HG02938 (cell line): ENCODE measurements around the gene URGCP.

Experiments
- ATAC-seq: cut with Tn5 transposase; IDR thresholded peaks from one replicate; pipeline ENCODE4 v1.9.1; 2021; ENCODE audit warnings: mild to moderate bottlenecking, moderate library complexity; ENCODE audit not compliant: unreplicated experiment

The URGCP gene

GRCh38 chr7:43906331-43907010 is at the start of gene URGCP:
TSS of gene URGCP (minus strand) at chr7:43906596. CDS start at chr7:43906575, 21 bp downstream.
- ATAC-seq: no peak

GRCh38 chr7:43956027-43956426 is 49.6 kb upstream of the URGCP start:
- no peak for ATAC-seq

DNA sequence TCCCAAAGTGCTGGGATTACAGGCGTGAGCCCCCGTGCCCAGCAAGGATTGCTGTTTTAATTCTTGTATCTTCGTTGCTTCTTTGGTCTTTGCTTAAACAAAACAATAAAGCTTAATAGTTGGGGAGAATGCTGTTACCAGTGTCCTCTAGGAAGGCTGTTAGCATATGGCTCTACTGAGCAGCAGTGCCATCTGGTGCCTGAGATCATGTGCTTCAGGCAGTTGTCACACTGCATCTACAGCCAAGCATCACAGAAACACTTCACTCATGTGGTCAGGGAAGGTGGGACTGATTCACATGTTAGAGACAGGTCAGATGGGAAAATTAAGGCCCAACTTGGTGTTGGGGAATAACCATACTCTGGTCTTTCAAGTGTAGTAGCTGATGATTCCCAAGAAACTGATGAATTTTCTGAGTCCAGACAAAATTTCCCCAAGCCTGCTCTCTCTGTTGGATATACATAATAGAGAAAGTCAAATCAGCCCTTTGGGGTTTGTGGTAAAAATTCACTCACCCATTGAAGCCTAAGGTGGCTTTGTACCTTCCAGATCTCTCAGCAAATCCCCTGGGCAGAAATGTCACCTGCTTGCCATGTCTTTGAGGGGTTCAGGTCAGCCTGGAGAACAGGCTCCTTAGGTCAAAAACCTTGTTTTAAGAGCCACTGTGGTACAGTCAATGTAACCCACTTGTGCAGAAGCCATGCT is 48.3 kb upstream of the URGCP start:
- ATAC-seq: no peak

DNA sequence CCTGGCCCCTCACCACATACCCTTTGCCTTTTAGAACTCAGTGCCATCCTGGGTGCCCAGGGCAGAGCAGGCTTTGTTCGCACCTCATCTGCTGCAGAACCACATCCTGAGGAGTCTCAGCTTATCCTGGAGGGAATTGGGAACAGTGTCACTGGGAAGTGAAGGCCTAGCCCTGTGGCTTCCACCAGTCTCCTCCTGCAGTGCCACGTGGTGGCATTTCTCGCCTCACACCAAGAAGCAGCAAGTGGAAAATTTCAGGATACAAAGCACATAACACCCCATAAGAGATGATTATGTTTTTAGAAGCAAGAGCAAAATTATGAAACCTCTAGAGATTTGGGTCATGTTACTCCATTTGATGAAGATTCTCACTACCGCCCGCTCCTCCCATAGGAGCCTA is 46.7 kb upstream of the URGCP start:
- ATAC-seq: no peak

DNA sequence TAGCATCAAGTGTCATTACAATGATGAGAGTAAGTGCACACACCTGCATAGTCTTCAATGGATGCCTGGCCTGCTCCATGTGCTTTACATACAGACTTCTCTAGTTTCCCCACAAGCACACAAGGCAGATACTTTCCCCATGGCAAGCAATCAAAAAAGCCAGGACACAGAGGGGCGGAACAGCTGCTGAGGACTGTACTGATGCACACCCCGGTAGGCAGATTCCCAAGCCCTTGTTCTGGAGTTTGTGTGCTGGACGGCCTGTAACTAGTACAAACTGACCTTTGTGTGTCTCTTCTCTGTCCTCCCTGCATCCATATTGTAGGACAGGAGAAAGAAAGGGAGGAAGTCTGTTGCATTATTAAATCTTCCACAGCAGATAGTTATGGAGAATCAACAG is 45.6 kb upstream of the URGCP start:
- ATAC-seq: no peak

DNA sequence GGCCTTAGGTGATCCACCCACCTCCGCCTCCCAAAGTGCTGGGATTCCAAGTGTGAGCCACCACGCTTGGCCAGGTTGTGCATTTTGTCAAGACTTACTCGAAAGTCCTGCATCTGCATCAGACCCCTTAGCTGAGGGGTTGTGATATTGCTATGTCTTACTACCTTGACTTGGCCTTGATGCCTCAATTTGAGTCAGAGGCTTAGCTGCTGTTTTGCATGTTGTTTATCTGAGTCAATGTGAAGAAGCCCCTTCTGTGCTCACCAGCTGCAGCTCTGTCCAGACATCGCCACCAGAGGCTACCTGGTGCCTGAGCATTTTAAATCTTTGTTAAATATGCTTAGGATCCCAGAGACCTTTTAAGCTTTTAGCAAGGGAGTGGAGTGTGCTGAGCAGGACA is 37.9 kb upstream of the URGCP start:
- ATAC-seq: no peak

DNA sequence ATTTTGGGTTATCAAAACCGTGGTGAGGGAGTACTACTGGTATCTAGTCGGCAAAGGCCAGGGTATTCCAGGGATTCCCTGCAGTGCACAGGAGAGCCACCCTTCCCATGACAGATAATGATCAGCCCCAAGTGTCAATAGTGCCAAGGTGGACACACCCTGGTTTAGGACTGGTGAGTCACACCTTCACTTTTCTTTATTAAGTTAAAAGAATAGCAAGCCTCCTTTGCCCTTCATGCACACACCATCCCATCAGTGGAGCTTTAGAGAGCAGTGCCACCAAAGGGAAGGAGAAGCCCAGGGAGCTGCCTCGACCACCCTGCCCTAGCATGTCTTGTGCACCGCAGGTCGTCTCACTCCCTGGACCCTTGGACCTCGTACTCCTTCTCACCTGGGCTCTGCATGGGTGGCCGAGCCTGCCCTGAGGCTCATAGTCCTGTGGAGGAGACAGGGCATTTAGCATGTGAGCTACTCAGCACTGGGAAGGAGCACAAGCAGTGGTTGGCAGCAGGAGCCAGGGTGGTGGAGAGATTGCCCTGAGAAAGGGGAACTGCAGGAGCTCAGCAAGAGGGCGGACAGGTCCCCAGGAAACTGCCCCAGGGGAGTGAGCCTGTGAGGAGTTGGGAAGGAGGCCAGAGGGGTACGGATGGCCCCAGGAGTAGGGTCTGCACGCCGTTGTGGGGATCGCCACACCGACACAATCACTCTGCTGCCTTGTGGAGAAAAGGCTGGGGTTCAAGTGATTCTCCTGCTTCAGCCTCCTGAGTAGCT is 37.2 kb upstream of the URGCP start:
- no peak for ATAC-seq

- no peak for ATAC-seq
Measured at GRCh38 chr7:43942997-43943396, 36.6 kb upstream of the URGCP start.

DNA sequence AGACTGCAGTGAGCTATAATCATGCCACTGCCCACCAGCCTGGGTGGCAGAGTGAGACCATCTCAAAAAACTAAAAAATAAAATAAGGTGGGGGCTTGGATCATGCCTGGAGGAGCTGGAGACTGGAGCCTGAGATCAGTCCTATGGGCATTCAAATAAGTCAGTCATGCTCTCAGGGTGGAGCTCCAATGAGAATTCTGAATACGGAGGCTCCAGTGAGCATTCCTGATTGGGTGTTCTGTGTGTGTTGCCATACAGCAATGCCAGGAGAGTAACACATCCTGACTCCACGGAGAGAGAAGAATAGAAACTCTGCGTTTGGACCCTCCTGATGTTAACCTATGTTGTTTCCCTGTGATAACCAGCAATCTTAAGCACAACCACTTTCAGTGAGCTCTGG is 35.9 kb upstream of the URGCP start:
- no peak for ATAC-seq

- no peak for ATAC-seq
Measured at GRCh38 chr7:43938892-43939482, 32.6 kb upstream of the URGCP start.

DNA sequence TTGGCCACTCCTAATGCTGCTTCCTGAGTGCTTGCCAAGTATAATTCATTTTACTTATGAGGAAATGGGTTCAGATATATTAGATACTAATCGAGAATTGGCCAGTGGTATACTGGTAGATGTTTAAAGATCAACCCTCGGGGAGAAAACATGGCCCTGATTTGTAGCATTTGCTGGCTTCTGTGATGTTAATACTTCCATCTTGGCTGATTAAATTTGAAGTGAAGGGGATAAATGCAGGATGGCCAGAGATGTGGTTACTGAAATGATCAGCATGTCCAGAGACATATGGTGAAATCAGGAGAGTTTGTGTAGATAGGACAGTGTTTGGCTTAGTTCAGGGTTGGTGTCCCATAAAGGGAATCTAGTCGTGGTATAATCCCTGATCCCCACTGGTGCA is 31.0 kb upstream of the URGCP start:
- ATAC-seq: no peak

GRCh38 chr7:43933902-43934560 is 27.6 kb upstream of the URGCP start:
- no peak for ATAC-seq

GRCh38 chr7:43931346-43931745 is 24.9 kb upstream of the URGCP start:
- no peak for ATAC-seq

GRCh38 chr7:43929529-43930457 is 23.4 kb upstream of the URGCP start:
- ATAC-seq: no peak

DNA sequence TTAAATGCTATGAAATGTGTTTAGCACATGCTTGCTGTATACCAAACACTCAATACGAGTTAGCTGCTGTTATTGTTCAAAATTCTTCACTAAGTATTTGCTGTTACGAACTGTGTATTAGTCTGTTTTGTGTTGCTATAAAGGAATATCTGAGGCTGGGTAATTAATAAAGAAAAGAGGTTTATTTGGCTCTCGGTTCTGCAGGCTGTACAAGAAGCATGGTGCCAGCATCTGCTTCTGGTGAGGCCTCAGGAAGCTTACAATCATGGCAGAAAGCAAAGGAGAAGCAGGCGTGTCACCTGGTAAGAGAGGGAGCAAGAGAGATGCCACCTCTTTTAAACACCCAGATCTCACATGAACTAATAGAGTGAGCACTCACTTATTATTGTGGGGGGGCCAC is 21.4 kb upstream of the URGCP start:
- ATAC-seq: no peak

DNA sequence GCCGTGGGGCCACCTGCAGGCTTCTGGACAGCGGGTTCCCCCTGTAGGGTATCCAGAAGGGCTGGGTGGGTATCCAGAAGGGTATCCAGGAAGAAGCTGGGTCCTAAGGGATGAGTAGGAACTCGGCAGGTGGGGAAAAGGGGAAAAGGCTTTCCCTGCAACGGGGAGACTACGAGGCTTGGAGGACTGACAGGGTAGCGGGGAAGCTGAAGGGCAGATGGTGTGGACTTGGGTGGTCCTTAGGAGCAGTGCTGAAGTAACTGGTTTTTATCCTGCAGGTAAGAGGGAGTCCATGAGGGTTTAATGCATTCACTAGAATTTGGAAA is 20.4 kb upstream of the URGCP start:
- peak; percentile 23 for ATAC-seq

GRCh38 chr7:43925984-43926797 is 19.8 kb upstream of the URGCP start, which contains the start of gene UBE2D4:
TSS of gene UBE2D4 (plus strand) at chr7:43926436. CDS start at chr7:43926533, 97 bp downstream.
- ATAC-seq: peak; percentile 89

GRCh38 chr7:43922726-43923125 is 16.3 kb upstream of the URGCP start:
- ATAC-seq: no peak

GRCh38 chr7:43921423-43921822 is 15.0 kb upstream of the URGCP start:
- no peak for ATAC-seq
